Panc1 (cell line): ENCODE data around the gene MBD6. TPM values are rescaled to one million over a fixed set of nuclear protein-coding genes. Genes with fewer than 3 reads are reported as not detected.

Experiments
- ATAC-seq: fragments of 200-7000 bp; cut with Tn5 transposase; 2 replicates; pipeline ENCODE4 v1.9.1; 2020; ENCODE audit warnings: mild to moderate bottlenecking, moderate library complexity
- BruUV-seq: library from RNA; stranded (reverse); fragments of 400-500 nt; replicated peaks from 2 replicates; lab custom pipeline; 2021; lab: Mats Ljungman, UMichigan
- CTCF ChIA-PET: fragments of 300-600 bp; sonication (Branson Sonifier 250); formaldehyde crosslinking; loops from one replicate; lab custom pipeline; 2022; ENCODE audit warnings: antibody characterized with exemption; lab: Charles Lee
- POLR2A ChIA-PET: fragments of 300-600 bp; sonication (Branson Sonifier 250); formaldehyde crosslinking; loops from one replicate; lab custom pipeline; 2022; ENCODE audit warnings: antibody characterized with exemption; lab: Charles Lee
- DNase-seq: peaks from one replicate; pipeline ENCODE4 v3.0.0-alpha.2; 2010; ENCODE audit warnings: low read depth, low spot score
- H3K27ac ChIP-seq: 2 replicates; pipeline ENCODE4 v1.5.1; 2011; ENCODE audit warnings: mild to moderate bottlenecking, low read length, inconsistent platforms
- H3K27me3 ChIP-seq: fragments of 200-500 bp; sonication (Bioruptor generic); 2 replicates; pipeline ENCODE4 v1.6.0; 2014; ENCODE audit warnings: low read length, inconsistent platforms; ENCODE audit not compliant: control insufficient read depth, insufficient read depth
- H3K36me3 ChIP-seq: fragments of 200-500 bp; sonication (Bioruptor generic); 2 replicates; pipeline ENCODE4 v1.5.1; 2014; ENCODE audit warnings: inconsistent platforms, mild to moderate bottlenecking, low read length, moderate library complexity; ENCODE audit not compliant: control insufficient read depth, insufficient read depth
- H3K4me1 ChIP-seq: 2 replicates; pipeline ENCODE4 v1.5.1; 2011; ENCODE audit warnings: inconsistent platforms, mild to moderate bottlenecking, low read length, moderate library complexity; ENCODE audit not compliant: control insufficient read depth, insufficient read depth
- H3K4me3 ChIP-seq, 2 experiments: 2 replicates each; pipeline ENCODE4 v1.5.1; 2011 to 2012; ENCODE audit warnings: low read depth in 2 of 2, low read length in 2 of 2, mild to moderate bottlenecking in 2 of 2, inconsistent platforms in 1 of 2, moderate library complexity in 1 of 2
- H3K9me3 ChIP-seq: fragments of 200-500 bp; sonication (Bioruptor generic); 2 replicates; pipeline ENCODE4 v1.5.1; 2014; ENCODE audit warnings: low read depth, mild to moderate bottlenecking, inconsistent platforms, low read length, moderate library complexity; ENCODE audit not compliant: control insufficient read depth, insufficient read depth
- CTCF ChIP-seq: fragments of 450-650 bp; IDR thresholded peaks from 2 replicates; pipeline ENCODE4 v1.5.1; 2017; ENCODE audit warnings: mild to moderate bottlenecking
- POLR2AphosphoS5 ChIP-seq: IDR thresholded peaks from 2 replicates; pipeline ENCODE4 v1.6.1; 2012; ENCODE audit warnings: mild to moderate bottlenecking, low read depth, low read length, moderate library complexity
- REST ChIP-seq, 2 experiments: IDR thresholded peaks; 2 replicates each; pipeline ENCODE4 v1.6.1; 2011 to 2012; ENCODE audit warnings: low read depth in 2 of 2, control low read depth in 1 of 2, low read length in 1 of 2, mild to moderate bottlenecking in 1 of 2, moderate library complexity in 1 of 2; ENCODE audit not compliant: insufficient read depth in 1 of 2
- SIN3A ChIP-seq: IDR thresholded peaks from 2 replicates; pipeline ENCODE4 v1.6.1; 2012; ENCODE audit warnings: low read depth, mild to moderate bottlenecking, low read length, moderate library complexity, borderline replicate concordance; ENCODE audit not compliant: insufficient read depth
- TCF7L2 ChIP-seq: IDR thresholded peaks from 2 replicates; pipeline ENCODE4 v1.6.1; 2011; ENCODE audit warnings: mild to moderate bottlenecking, low read depth, low read length, inconsistent platforms
- in situ Hi-C: cut with HindIII; loops from 2 replicates; pipeline ENCODE4 v1.10.0; 2016; ENCODE audit warnings: low sequenced_read_pairs, low pct_unique_long_range_greater_than_20kb
- intact Hi-C: fragments of 100-400 bp; cut with micrococcal nuclease; formaldehyde crosslinking; loops from one replicate; pipeline ENCODE4 v1.10.0; 2022; ENCODE audit not compliant: unreplicated experiment
- total RNA-seq: library from RNA; stranded (reverse); gene quantifications from one replicate; pipeline ENCODE4 v1.2.1, GENCODE V29; 2021; ENCODE audit not compliant: unreplicated experiment

The MBD6 gene
- total RNA-seq, 1 experiment from 2014 or later = 115 TPM

- CTCF ChIA-PET = no interaction called here
- in situ Hi-C loops = no loop called here
- no peaks in the 10 kb centered on the region for H3K27me3 ChIP-seq
- H3K4me1 ChIP-seq = no peaks in the 10 kb centered on the region
- no peak overlapping the region for H3K4me3 ChIP-seq
- peaks cover 24% of the 10 kb centered on the region for H3K36me3 ChIP-seq
- POLR2A ChIA-PET = interaction anchor here (0.7 kb wide), 1 partner anchor 248 kb away, joined by 5 read pairs; the partner anchor contains the start of gene TSPAN31
- H3K9me3 ChIP-seq = no peaks in the 10 kb centered on the region
- H3K27ac ChIP-seq = no peak overlapping the region
- BruUV-seq = no TSS peak
- intact Hi-C loops = no loop called here
- ATAC-seq (no peak), DNase-seq (no peak)
- TF ChIP-seq CTCF = no peak
- TF ChIP-seq SIN3A = no peak
- TF ChIP-seq REST (IDR thresholded peaks at IDR 0.05; ENCODE audit: insufficient read depth in 1 of 2, low read depth in 2 of 2, low read length in 1 of 2) = no peak
- no peak for TF ChIP-seq TCF7L2
- no peak for TF ChIP-seq POLR2AphosphoS5
Observed at GRCh38 chr12:57496822-57497221, 25.8 kb upstream of the MBD6 start.

DNA sequence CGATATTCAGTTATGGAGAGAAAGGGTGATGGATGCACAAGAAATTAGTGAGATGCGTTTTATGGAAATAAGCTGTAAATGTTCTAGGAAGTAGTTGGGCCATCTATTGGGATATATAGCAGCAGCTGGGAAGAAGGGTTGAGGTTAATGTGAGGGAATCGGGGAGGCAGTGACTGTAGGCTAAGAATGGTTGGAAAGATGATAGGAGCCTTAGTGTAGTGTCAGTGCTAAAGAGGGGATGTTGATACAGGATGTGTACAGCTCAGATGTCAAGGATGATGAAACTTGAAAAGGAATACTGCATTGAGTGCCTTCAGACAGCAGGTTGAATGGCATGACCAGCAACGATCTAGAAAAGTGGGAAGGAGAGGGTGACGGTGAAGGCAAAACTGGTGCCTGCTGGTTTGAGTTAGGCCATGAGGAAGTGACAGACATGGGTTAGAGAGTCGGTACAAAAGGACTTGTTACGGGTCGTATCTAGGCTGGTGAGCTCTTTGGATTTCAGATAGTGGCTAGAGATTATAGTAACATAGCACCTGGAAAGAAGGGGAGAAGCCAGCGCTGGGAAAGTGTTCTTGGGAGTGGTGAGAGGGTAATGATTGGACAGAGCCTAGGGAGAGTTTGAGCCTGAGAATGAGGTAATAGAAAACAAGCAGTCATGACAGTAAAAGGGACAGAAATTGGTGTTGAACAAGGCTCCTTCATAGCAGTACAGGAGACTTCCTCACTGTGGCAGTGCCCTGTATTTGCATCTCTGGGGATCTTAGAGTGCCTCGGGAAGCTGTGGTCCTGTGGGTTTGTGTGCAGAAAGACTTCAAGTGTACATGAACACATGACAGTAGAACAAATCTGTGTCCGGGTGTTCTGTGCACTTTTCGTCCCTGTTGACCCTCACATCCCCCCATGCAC lies 25.1 kb upstream of the MBD6 start:
- intact Hi-C loops = no loop called here
- Histone ChIP-seq H3K36me3 (peaks cover 28% of the 10 kb centered on the region), H3K4me1 (no peaks in the 10 kb centered on the region), H3K9me3 (no peaks in the 10 kb centered on the region), H3K4me3 (no peak overlapping the region), H3K27me3 (no peaks in the 10 kb centered on the region), H3K27ac (no peak overlapping the region)
- POLR2A ChIA-PET = interaction anchor here (0.7 kb wide), 1 partner anchor 247 kb away, joined by 5 read pairs; the partner anchor contains the start of gene TSPAN31
- TF ChIP-seq REST (IDR thresholded peaks at IDR 0.05; ENCODE audit: insufficient read depth in 1 of 2, low read depth in 2 of 2, low read length in 1 of 2) (no peak), SIN3A (no peak), POLR2AphosphoS5 (peak; percentile 44), CTCF (no peak), TCF7L2 (no peak)
- CTCF ChIA-PET = no interaction called here
- DNase-seq (no peak), ATAC-seq (peak; percentile 45; the same call in 1 of the 2 replicates)
- BruUV-seq = TSS peak; percentile 39
- in situ Hi-C loops = no loop called here
